ENCODE measurements around the gene DYNLT4. TPM values are rescaled to one million over a fixed set of nuclear protein-coding genes. Genes with fewer than 3 reads are reported as not detected.
A peak's percentile ranks its signal among the peaks of the same experiment; 100 is the strongest.

Gene DYNLT4
- total and polyA plus RNA-seq, 2 of the 13 experiments (the other 11 are each of a cell fraction or from before 2014, with no cell fraction given) = 0.77 TPM; not detected in 1

- TF ChIP-seq ATF4 (CRISPR knock-in tag; IDR thresholded peaks at IDR 0.05) = no peak
- TF ChIP-seq SIX4 (CRISPR knock-in tag; IDR thresholded peaks at IDR 0.05) = no peak
- no peak for TF ChIP-seq FUBP1 (CRISPR knock-in tag; IDR thresholded peaks at IDR 0.05; ENCODE audit: borderline replicate concordance)
- TF ChIP-seq HIVEP1 (CRISPR knock-in tag; IDR thresholded peaks at IDR 0.05) = peak; percentile 47; the same call in 1 of the 2 replicates
- no peak for TF ChIP-seq FOXO1 (CRISPR knock-in tag; IDR thresholded peaks at IDR 0.05)
- 0 out of 2 replicates have a peak, but pooled peaks have one; percentile 25 for TF ChIP-seq AHR (CRISPR knock-in tag; IDR thresholded peaks at IDR 0.05)
- TF ChIP-seq SAFB2 (CRISPR knock-in tag; IDR thresholded peaks at IDR 0.05; ENCODE audit: borderline replicate concordance, low read depth) = no peak
- TF ChIP-seq ZBTB1 (CRISPR knock-in tag; IDR thresholded peaks at IDR 0.05; ENCODE audit: borderline replicate concordance) = no peak; the same call in 1 of the 2 replicates
- 0 out of 2 replicates have a peak, but pooled peaks have one; percentile 36 for TF ChIP-seq ZSCAN9 (CRISPR knock-in tag; IDR thresholded peaks at IDR 0.05; ENCODE audit: borderline replicate concordance)
- no peak for TF ChIP-seq MYNN (CRISPR knock-in tag; IDR thresholded peaks at IDR 0.05; ENCODE audit: low read depth)
- TF ChIP-seq ZNF451 (CRISPR knock-in tag; IDR thresholded peaks at IDR 0.05) = peak; percentile 85; the same call in 1 of the 2 replicates
- peak; percentile 93 for TF ChIP-seq MYC (CRISPR knock-in tag; IDR thresholded peaks at IDR 0.05; ENCODE audit: borderline replicate concordance)
- no peak for TF ChIP-seq FLYWCH1 (CRISPR knock-in tag; IDR thresholded peaks at IDR 0.05)
- peak; percentile 64; the same call in 1 of the 2 replicates for TF ChIP-seq ZNF160 (CRISPR knock-in tag; IDR thresholded peaks at IDR 0.05)
- TF ChIP-seq E2F5 (CRISPR knock-in tag; conservative IDR thresholded peaks at IDR 0.05) = no peak
- peak; percentile 70 for TF ChIP-seq TAF1 (CRISPR knock-in tag; IDR thresholded peaks at IDR 0.05)
- TF ChIP-seq ZNF550 (CRISPR knock-in tag; IDR thresholded peaks at IDR 0.05; ENCODE audit: borderline replicate concordance) = 0 out of 2 replicates have a peak, but pooled peaks have one; percentile 53
- TF ChIP-seq GMEB2 (CRISPR knock-in tag; IDR thresholded peaks at IDR 0.05; ENCODE audit: low read depth) = no peak; the same call in 1 of the 2 replicates
- TF ChIP-seq LRRFIP1 (CRISPR knock-in tag; conservative IDR thresholded peaks at IDR 0.05) = no peak
- peak; percentile 53; the same call in 1 of the 2 replicates for TF ChIP-seq POGZ (CRISPR knock-in tag; IDR thresholded peaks at IDR 0.05)
- TF ChIP-seq SETDB1 (CRISPR knock-in tag; IDR thresholded peaks at IDR 0.05; ENCODE audit: borderline replicate concordance) = no peak
Measured at GRCh38 chr1:44784094-44785028, 22.8 kb downstream of the DYNLT4 start (continued).
